Measurements from ENCODE around the gene CAMK1.

- TF ChIP-seq CTCF (IDR thresholded peaks at IDR 0.05) (no peak), POLR2A (IDR thresholded peaks at IDR 0.05) (no peak)
These were observed 11.2 kb upstream of the CAMK1 start for GRCh38 chr3:9780910-9781309.

All from heart left ventricle (tissue), 13 donors.